SK-N-SH treated with all-trans-retinoic acid at 6 μM for 48 hours (cell line): ENCODE measurements around the gene CREB3.

Experiments used
- CSDC2 ChIP-seq: fragments of 250-450 bp; sonication (Bioruptor Pico); IDR thresholded peaks from 2 replicates; pipeline ENCODE4 v1.5.0; 2020; ENCODE audit warnings: mild to moderate bottlenecking, moderate library complexity
- PATZ1 ChIP-seq: fragments of 250-450 bp; sonication (Bioruptor Pico); IDR thresholded peaks from 2 replicates; pipeline ENCODE4 v1.8.0; 2020; ENCODE audit warnings: mild to moderate bottlenecking, moderate library complexity, borderline replicate concordance
- ZFP30 ChIP-seq: fragments of 450-650 bp; formaldehyde crosslinking; IDR thresholded peaks from 2 replicates; pipeline ENCODE4 v1.5.0; 2022; ENCODE audit warnings: mild to moderate bottlenecking, moderate library complexity
- TF ChIP-seq, protein P1 (sequence below): fragments of 250-450 bp; sonication (Bioruptor Pico); IDR thresholded peaks from 2 replicates; pipeline ENCODE4 v1.8.0; 2021; ENCODE audit warnings: low read depth, mild to moderate bottlenecking, moderate library complexity, borderline replicate concordance

- no peak for TF ChIP-seq ZFP30 (CRISPR knock-in tag)
- TF ChIP-seq PATZ1 (CRISPR knock-in tag), result no peak
- TF ChIP-seq, protein P1, sequence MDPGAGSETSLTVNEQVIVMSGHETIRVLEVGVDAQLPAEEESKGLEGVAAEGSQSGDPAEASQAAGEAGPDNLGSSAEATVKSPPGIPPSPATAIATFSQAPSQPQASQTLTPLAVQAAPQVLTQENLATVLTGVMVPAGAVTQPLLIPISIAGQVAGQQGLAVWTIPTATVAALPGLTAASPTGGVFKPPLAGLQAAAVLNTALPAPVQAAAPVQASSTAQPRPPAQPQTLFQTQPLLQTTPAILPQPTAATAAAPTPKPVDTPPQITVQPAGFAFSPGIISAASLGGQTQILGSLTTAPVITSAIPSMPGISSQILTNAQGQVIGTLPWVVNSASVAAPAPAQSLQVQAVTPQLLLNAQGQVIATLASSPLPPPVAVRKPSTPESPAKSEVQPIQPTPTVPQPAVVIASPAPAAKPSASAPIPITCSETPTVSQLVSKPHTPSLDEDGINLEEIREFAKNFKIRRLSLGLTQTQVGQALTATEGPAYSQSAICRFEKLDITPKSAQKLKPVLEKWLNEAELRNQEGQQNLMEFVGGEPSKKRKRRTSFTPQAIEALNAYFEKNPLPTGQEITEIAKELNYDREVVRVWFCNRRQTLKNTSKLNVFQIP (CRISPR knock-in tag), result no peak
- TF ChIP-seq CSDC2, result no peak
Measured at GRCh38 chr9:35745569-35745968, 13.1 kb downstream of the CREB3 start.
